ENCODE data around the gene ANAPC2.
"Not testable (repeated sequence)": the region's sequence is repeated elsewhere in the genome, so short reads cannot be mapped to it uniquely, and the experiment has no call there.

ANAPC2 gene

GRCh38 chr9:137141976-137142936 lies 46.1 kb downstream of the ANAPC2 start:
- no peak for DNase-seq

DNA sequence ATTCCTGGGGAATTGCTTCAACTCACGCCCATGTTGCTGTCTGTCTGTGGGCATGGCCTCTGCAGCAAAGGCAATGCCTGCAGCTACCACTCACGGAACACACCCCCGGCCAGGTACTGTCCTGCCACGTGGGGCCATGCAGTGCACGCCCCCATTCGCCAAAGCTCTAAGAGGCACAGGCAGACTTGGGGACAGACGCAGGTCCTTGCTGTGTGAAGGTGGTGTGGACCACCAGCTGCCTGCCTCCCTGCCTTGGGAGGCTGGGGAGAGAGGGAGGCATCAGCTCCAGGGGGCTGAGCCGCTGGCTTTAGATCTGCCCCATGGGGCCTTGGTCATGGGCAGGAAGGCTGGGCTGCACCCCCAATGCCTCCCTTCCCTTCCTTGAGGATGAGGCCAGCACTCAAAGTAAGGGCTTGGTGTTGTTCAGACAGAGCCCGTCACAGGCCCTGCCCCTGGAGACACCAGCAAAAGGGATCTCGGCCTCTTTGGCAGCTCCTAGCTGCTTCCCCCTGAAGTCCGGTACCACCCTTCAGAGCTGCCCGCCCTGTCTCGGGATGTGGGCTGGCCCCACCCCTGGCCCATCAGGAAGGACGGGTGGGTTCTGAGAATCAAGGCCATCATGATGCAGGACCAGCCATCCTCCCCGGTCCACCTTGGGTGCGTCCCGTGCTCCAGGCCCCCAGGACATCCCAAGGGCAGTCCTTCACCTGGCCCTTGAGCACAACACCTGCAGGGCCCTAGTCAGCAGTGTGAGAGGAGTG lies 47.1 kb downstream of the ANAPC2 start:
- no peak for DNase-seq

GRCh38 chr9:137140151-137141012 lies 48.0 kb downstream of the ANAPC2 start:
- no peak for DNase-seq

DNA sequence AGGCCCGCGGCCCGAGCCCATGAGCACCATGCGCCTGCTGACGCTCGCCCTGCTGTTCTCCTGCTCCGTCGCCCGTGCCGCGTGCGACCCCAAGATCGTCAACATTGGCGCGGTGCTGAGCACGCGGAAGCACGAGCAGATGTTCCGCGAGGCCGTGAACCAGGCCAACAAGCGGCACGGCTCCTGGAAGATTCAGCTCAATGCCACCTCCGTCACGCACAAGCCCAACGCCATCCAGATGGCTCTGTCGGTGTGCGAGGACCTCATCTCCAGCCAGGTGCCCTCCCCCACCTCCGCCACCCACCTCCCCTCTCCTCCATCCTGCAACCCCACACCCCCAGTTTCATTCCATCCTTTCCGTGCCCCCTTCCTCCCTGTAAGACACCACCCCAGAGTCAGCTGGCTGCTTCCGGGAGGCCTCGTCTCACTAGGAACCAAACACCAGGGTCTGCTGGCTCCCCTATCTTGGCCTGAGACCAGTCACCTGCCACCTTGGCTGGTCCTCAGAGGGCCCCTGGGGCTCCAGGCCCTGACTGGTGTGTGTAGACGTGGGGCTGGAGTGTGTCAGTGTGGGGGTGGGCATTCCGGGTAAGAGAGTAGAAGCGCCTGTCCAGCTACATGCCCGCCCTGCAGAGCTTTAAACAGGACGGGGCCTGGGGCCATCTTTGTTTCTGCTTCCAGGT lies 48.8 kb downstream of the ANAPC2 start:
- no peak for DNase-seq

- peak; percentile 70 for DNase-seq
Observed at GRCh38 chr9:137138722-137139467, 49.5 kb downstream of the ANAPC2 start, which contains the start of gene GRIN1. TSS of gene GRIN1 (plus strand) at chr9:137139154. CDS start at chr9:137139487, 333 bp downstream.

DNA sequence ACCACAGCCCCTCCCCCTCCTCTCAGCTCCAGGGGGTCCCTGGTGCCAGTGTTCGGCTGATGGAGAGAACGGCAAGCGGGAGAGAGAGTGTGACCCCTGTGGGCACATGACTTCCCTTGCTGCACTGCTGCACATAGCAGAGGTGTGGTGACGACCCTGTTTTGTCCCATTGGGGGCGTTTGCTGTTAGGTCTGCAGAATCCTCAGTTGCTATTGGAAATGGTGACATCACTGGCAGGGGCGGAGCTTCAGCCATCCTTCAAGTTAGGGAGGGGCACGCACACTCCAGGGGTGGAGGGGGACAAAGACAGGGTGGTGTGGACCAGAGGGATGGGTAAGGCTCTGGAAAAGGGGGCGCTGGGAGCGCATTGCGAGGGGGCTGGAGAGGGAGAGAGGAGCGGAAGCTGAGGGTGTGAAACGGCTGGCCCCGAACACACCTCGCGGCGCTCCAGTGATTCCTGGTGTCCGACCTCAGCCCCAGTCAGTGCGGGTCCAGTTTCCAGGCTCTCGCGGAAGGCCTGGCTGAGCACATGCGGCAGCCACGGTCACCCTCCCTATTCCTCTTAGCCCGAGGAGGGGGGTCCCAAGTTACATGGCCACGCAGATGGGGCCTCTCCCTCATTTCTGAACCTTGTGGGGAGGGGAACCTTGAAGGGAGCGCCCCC lies 50.2 kb downstream of the ANAPC2 start:
- DNase-seq, result no peak

GRCh38 chr9:137136881-137137607 lies 51.3 kb downstream of the ANAPC2 start:
- DNase-seq, result no peak

- no peak for DNase-seq
Observed at GRCh38 chr9:137136261-137136880, 52.0 kb downstream of the ANAPC2 start.

DNA sequence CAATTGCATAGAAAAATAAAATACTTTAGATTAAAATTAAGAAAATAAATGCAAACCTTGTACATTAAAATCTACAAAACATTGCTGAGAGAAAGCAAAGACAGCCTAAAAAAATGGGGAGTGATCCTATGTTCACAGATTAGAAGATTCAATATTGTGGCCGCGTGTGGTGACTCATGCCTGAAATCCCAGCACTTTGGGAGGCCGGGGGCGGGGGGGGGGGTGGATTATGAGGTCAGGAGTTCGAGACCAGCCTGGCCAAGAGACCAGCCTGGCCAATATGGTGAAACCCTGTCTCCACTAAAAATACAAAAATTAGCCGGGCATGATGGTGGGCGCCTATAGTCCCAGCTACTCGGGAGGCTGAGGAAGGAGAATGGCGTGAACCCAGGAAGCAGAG lies 53.2 kb downstream of the ANAPC2 start:
- DNase-seq, result not testable (repeated sequence)

DNA sequence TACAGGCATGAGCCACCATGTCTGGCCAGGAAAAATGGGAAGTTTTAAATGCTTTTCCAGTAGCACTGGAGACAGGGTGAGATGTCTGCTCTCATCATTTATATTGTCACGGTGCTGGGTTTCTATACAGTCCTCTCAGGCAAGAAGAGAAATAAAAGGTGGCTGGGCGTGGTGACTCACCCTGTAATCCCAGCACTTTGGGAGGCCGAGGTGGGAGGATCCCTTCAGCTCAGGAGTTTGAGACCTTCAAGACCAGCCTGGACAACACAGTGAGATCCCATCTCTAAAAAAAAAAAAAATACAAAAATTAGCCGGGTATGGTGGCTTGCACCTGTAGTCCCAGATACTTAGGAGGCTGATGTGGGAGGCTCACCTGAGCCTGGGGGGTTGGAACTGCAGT lies 54.2 kb downstream of the ANAPC2 start:
- DNase-seq, result no peak

DNA sequence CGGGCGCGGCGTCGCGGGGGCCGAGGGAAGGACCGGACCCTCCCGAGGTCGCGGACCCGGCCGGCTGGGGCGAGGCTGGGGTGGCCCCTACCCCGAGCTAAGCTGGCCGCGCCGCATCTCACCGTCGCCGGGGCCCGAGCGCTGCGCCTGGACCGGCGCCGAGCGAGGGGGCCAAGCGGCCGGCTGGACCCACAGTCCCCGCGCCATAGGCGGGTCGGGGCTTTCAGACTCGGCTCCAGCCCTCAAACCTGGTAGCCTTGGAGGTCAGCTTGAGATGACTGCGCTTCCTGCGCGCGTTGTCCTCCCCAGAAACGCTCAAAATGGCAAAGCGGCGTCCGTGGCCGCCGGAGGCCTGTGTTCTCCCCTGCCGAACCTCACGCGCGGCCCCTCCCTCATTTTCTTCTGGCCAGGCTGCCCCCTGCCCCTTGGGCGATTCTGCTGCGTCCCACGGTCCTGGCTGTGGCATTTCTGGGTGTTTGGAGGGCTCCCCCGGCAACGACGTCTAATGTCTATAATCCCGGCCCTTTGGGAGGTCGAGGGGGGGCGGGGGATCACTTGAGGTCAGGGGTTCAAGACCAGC lies 58.1 kb downstream of the ANAPC2 start:
- no peak for DNase-seq

DNA sequence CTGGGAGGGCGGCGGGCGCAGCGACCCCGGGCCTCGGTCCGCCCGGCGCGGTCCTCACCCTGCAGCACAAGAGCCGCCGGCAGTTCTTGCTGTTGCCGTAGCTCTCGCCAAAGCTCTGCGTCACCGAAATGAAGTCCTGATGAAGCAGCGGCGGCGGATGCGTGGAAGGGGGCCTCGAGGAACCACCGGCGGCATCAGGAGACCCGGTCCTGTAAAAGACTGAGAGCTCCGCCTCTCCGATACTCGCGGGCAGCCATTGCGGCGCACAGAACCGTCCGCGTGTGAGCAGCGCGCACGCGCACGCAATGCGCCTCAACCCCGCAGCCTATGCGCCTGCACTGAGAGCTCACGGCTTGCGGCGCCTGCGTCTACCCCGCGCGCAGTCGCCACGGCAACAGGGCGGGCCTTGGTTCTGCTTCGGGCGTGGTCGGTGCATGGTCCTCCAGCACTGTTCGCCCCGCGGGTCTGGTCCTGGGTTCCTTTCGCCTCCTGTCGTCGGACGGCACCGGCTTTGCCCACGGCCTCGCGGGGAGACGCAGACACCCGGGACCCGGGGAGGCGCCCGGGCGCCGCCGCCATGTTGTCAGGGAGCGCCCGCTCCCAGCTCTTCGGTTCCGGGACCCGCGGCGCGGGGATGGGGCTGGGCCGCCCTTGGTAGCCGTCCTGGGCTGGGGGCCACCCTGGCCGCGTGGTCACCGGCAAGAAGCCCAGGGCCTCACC lies 58.7 kb downstream of the ANAPC2 start:
- DNase-seq, result peak; percentile 89

DNA sequence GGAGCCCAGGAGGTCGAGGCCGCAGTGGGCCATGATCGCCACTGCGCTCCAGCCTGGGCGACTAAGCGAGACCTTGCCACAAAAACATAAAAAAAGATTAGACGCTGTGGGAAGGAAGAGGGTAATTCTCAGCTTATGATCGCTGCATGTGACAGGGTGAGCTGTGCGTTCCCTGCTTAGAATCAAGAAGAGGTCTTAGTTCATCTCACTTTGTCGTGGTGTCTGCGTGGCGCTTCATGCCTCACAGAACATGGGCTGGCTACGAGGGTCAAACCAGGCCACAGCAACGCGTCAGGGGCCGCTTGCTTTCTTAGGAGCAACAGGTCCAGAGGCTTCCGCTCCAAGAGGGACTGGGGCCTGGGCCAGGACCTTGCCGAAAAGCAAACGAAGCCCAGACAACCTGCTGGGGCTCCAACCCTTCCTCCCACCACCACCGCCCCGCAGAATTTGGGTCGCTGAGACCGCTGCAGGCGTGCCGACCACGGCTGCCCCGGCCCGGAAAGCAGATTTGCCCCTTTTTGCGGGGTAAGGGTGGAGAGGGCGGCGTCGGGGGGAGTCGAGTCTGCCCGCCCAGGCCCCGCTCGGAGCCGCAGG lies 59.4 kb downstream of the ANAPC2 start:
- no peak for DNase-seq

DNA sequence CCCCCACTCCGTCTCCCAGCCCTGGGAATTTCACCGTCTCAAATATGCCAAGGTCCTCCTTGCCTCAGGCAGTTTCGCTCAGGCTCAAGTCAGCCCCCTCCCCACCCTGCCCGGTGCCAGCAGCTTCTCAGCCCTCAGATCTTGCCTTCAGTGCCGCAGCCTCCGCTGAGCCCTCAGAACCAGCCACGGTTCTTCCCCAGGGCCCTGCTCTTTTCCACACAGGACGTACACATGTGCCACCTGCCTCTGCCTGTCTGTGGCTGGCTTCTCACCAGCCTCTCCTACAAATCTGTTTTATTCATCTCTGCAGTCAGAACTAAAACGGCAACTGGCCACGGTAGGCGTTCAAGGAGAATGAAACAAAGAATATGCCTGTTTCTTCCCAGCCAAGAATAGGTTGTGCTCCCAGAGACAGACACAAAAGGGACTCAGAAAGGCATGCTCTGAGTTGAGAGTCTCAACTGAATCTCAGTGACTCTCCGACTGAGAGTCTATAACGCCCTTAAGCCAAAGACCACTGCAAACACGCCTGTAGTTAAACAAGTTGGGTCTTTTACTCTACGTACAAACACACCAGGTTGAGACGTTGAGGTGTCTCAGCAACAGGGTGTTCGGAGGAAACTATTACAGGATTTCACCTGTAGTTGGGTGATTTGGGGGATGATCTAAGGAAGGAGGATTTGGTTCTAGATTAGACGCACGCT lies 60.0 kb downstream of the ANAPC2 start:
- DNase-seq, result no peak

DNA sequence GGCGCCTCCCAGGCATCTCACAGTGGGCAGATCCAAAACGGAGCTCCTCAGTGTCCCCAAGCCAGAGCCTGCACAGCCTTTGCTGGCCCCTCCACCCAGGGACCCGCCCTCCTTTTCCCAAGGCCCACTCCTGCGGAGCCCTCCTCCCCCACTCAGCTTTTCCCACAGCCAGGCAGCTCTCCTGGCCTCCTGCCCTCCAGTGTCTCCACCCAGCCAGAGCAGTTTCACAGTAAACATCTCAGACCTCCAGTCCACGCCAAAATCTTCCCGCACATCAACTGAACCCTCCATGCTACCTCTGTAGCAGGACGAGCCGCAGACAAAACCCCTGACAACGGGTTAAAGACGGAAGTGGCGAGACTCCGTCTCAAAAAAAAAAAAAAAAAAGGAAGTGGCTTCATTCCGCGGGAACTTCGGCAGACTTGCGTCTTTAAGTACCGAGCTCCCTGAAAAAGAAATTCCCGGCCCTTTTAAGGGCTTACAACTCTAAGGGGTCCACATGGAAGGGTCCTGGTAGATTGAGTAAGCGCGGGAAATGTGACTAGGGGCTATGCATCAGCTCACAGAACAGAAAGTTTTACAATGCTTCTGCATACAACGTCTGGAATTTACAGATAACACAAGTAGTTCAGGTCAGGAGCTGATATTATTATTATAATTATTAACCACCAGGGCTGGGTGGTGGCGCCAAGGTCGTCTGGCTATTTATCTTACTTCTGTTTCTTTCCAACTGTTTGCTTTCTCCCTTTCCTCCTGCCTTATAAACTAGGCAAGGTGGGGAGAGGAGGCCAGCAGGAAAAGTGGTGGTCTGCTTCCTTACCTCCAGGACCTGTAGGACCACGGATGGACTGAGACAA lies 60.8 kb downstream of the ANAPC2 start:
- no peak for DNase-seq

- no peak for DNase-seq
Observed at GRCh38 chr9:137126786-137127185, 61.6 kb downstream of the ANAPC2 start.

All from right forelimb (tissue), 1 donor.